SU-DHL-6 (cell line): ENCODE measurements around the gene EMC7.

Source experiments
- EZH2phosphoT487 ChIP-seq: fragments of 200-600 bp; sonication (generic), shearing (Covaris generic); conservative IDR thresholded peaks from 2 replicates; pipeline ENCODE4 v1.6.1; 2018; ENCODE audit warnings: mild to moderate bottlenecking, antibody characterized with exemption, low read length, moderate library complexity, mixed read lengths
- TF ChIP-seq, protein P1 (sequence below): fragments of 200-600 bp; sonication (generic); IDR thresholded peaks from one replicate; pipeline ENCODE4 v1.5.1; 2017; ENCODE audit warnings: antibody characterized with exemption, mild to moderate bottlenecking, low read length, moderate library complexity; ENCODE audit not compliant: insufficient read depth, poor library complexity, severe bottlenecking

DNA sequence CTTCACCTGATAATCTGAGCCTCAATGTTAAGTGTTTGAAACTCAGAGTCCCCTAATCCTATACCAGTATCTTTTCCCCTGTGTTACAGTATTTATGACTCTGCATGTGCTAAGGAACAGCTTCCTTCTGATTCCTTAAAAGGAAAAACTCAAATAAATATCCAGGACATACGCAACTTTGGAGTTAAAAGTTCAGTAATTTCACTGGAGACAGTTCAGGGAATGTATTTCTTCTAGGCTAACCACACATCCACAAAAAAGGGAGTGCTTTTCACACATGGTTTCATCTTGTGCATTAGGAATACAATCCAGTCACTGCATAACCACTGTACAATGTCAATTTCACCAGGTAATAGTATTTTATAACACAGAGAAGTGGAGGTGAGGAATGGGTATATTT lies 31.2 kb upstream of the EMC7 start:
- TF ChIP-seq, protein P1, sequence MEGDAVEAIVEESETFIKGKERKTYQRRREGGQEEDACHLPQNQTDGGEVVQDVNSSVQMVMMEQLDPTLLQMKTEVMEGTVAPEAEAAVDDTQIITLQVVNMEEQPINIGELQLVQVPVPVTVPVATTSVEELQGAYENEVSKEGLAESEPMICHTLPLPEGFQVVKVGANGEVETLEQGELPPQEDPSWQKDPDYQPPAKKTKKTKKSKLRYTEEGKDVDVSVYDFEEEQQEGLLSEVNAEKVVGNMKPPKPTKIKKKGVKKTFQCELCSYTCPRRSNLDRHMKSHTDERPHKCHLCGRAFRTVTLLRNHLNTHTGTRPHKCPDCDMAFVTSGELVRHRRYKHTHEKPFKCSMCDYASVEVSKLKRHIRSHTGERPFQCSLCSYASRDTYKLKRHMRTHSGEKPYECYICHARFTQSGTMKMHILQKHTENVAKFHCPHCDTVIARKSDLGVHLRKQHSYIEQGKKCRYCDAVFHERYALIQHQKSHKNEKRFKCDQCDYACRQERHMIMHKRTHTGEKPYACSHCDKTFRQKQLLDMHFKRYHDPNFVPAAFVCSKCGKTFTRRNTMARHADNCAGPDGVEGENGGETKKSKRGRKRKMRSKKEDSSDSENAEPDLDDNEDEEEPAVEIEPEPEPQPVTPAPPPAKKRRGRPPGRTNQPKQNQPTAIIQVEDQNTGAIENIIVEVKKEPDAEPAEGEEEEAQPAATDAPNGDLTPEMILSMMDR, result no peak
- no peak for TF ChIP-seq EZH2phosphoT487
